ENCODE data around the gene CCZ1. TPM values are rescaled to one million over a fixed set of nuclear protein-coding genes. Genes with fewer than 3 reads are reported as not detected.

The CCZ1 gene
- total RNA-seq, 2 experiments from 2014 or later = 90.2 to 132 TPM

Other genes with a start within 250 kb of the CCZ1 start
- 10 to 100 TPM; 37.2 to 41.1 TPM for gene RNF216, start 117.1 kb upstream of the CCZ1 start, total RNA-seq
- not detected for gene OCM, start 17.9 kb upstream of the CCZ1 start, total RNA-seq
- gene RSPH10B, start 72.0 kb downstream of the CCZ1 start, total RNA-seq = under 1 TPM; 0.19 to 0.27 TPM
- gene PMS2, start 110.3 kb downstream of the CCZ1 start, total RNA-seq = 10 to 100 TPM; 26.9 to 29.0 TPM
- gene AIMP2, start 110.5 kb downstream of the CCZ1 start, total RNA-seq = 10 to 100 TPM; 50.1 to 56.0 TPM
- gene ANKRD61, start 132.6 kb downstream of the CCZ1 start, total RNA-seq = under 1 TPM; 0.19 to 0.32 TPM
- 100 to 1,000 TPM; 104 to 114 TPM for gene EIF2AK1, start 160.4 kb downstream of the CCZ1 start, total RNA-seq
- 10 to 100 TPM in 1 of 2 experiments, 1 to 10 TPM in 1; 9.2 to 11.9 TPM for gene USP42, start 206.2 kb downstream of the CCZ1 start, total RNA-seq

Data from activated CD4-positive, alpha-beta T cell treated with anti-CD3 and anti-CD28 coated beads for 36 hours (primary cell).